Hematopoietic multipotent progenitor cell treated with erythropoietin and hydrocortisone succinate and interleukin-3 and kit ligand, for 17 days (in vitro differentiated cells): ENCODE measurements around the gene ALPI.

Experiments used
- DNase-seq: peaks from one replicate; pipeline ENCODE4 v3.0.0-alpha.2; 2015; ENCODE audit warnings: low spot score

Gene ALPI

DNA sequence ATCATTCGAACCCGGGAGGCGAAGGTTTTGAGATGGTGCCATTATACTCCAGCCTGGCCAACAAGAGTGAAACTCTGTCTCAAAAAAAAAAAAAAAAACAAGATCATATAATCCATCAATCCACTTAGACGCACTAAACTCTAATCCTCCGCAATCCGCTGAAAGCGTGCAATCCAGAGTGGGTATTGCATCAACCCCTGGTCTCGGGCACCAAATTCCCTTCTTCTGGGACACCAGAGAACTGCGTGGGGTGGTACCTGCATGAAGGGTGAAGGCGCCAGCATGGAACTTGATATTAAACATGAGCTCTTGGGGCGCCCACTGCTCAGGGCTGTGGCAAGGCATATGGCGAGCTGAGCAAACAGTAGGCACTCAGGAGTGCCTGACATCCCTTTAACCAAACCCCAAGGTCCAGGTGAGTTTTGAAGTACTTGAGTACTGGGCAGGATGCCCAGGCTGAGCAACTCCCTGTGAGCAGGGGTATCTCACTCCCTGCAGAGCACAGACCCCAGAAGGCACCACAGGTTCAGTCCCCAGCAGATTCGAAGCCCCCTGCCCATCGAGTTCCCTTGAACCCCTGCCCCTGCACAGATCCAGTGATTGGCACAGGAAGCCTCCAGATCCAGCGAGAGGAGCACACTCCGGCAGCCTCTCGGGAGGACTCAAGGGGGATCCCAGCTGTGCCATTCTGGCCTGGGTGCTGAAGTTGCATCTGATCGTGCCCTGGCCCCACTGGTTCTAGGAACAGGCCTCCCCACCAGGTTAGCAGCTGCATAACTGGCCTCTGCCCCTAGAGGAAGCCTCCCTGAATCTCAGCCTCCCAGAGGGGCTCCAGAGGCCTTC is 8.0 kb downstream of the ALPI start:
- DNase-seq: no peak

DNA sequence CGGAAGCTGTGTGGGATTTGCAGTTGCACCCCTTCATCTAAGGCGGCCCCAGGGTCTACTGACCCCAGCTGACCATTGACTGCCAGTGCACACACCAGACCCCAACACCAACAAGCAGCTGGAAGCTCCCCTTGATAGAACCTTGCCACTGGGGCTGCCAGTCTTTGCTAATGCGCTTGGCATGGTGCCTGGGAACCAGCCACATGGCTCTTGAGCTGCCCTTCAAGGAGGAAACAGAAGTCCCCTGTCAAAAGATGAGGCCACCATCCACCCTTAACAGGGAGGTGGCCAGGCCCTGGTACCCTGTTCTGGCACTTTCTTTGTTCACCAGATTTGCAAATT is 8.6 kb downstream of the ALPI start:
- DNase-seq: no peak

DNA sequence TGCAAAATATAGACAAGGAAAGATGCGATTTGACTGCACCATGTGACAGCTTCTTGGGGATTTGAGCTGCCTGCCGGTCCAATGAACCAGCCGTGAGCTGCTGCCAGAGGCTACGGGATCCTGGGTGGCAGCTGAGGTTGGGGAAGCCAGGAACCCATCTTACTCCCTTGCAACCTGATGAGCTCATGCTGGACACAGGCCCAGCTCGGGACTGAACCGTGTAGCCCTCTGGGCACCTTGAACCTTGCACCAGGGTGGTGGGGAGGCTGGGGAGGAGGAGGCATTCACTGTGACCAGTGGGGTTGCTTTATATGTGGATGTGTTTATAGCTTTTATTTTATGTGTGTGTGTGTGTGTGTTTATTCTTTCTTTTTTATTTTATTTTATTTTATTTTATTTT is 9.1 kb downstream of the ALPI start:
- no peak for DNase-seq

DNA sequence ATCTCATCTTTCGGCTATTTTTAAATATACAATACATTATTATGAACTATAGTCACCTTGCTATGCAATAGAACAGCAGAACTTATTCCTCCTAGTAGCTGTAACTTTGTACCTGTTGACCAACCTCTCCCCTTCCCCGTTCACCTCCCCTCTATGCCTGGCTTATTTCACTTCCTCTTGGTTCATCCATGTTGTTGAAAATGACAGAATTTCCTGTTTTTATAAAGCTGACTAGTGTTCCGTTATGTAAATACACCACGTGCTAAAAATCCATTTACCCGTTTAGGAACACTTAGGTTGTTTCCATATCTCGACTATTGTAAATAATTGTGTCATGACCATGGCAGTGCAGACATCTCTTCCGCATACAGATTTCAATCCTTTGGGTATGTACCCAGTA is 10.3 kb downstream of the ALPI start:
- no peak for DNase-seq

DNA sequence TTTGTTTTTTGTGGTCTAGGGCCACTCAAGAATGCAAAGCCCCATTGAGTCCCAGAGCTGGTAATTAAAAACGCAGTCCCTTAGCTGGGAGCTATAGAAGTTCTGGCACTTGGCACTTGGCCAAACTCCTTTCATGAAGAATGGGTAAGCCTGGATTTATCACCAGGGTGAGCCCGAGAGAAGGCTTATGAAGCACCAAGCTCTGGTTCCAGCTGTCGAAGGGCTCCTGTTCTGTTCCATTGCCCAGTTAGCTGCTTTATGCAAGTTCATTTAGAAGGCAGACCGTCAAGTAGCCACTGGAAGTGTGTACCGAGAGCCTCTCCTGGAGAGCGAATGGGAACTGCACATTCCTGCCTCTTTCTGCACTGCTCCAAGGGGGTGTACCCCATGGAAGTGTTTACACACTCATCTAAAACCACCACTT is 17.5 kb downstream of the ALPI start:
- DNase-seq: peak; percentile 7

DNA sequence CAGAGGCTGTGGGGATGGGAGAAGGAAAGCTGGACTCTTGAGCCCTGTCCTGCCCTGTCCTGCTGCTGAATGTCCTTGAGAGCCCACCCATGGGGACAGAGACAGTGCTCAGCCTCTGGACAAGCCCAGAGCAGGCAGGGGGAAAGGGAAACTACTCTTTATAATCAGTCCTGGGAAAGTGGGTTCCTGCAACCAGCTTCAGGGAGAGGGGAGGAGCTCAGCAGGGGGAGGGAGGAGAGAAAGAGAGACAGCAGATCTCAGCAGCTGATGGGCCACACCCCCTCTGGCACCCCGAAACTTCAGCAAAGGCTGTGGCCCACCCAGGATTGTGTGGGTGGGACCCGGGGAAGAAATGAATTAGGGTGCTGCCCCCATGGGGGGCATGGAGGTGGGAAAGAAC is 20.1 kb downstream of the ALPI start:
- no peak for DNase-seq

DNA sequence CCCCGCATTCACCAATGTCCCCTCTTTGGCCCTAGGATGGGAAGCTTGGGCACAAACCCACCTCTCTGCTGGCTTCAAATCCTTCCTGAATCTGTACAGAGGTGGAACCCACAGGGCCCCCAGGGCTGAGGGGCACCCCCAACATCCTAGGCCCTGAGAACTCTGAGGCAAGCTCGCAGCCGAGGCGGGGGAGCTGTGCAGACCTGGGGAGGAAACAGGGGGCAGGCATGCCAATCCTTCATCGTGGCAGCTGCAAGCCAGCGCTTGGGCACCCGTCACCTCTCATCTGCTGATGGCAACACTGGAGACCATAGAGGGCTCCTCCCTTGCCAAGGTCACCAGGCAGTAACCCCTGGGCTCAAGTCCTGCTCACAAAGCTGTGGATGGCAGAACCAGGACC is 20.8 kb downstream of the ALPI start:
- no peak for DNase-seq

DNA sequence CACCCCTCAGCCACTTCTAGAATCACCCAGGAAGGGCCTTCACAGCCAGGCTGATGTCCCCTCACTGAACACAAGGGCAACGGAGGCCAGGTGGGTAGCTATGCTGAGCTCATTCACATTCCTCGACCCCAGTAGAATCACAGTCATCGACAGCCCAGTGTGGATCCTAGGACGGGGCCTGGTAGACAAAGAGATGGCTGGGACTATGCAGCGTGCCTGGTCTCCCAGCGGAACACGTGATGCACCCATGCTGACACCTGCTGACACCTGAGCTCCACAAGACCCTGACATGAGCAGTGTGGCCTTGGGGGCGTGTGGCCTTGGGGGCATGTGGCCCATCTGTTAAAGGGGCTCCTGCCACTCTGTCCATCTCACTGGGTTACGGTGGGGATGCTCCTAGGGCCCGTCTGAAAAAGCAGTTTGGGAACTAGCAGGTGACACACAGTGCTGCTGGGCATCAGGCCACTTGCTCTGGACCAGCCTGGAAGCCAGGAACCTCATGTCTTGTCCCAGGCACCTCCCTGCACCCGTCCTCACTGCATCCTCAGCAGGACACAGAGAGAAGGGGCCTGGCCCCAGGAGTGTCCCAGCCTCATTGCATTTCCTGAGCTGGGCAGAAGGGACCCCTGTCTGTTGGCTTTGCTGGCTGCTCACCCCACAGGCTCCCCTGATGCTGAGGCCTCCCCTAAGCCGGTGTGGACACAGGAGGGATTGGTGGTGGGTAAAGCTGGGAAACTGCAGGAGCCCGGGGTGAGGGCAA is 22.0 kb downstream of the ALPI start:
- no peak for DNase-seq

DNA sequence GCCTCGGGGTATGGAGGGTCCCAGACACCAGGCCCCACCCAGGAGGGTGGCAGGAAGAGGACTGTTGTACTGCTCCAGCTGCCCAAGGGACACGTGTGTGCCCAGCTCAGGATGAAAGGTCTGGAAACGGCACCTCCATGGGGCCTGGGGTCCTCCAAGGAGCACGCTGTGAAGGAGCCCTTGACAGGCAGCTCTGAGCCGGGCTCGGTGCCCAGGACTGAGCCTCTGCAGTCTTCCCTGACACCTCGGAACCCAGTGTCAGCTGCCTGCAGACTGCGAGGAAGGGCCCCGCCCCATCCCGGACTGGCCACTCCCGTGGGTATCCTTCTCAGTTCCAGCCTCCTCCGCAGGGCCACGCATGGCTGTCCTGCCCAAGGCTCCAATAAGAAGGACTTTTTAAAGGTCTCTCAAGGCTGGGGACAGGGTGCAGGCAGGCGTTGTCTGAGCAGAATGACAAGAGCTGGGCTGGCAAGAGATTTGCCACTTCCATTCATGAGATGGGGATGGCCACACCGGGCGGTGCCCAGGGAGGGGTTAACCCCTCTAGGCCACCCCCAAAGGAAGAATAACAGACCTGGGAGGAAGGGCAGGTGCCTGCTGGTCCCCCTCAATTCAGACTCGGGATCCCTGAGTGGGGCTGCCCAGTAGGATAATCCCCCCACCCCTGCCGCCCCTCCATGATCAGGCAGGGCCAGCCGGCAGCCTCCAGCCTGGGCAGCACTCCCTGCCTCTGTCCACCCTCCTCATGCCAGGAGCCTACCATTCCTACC is 22.8 kb downstream of the ALPI start:
- no peak for DNase-seq

DNA sequence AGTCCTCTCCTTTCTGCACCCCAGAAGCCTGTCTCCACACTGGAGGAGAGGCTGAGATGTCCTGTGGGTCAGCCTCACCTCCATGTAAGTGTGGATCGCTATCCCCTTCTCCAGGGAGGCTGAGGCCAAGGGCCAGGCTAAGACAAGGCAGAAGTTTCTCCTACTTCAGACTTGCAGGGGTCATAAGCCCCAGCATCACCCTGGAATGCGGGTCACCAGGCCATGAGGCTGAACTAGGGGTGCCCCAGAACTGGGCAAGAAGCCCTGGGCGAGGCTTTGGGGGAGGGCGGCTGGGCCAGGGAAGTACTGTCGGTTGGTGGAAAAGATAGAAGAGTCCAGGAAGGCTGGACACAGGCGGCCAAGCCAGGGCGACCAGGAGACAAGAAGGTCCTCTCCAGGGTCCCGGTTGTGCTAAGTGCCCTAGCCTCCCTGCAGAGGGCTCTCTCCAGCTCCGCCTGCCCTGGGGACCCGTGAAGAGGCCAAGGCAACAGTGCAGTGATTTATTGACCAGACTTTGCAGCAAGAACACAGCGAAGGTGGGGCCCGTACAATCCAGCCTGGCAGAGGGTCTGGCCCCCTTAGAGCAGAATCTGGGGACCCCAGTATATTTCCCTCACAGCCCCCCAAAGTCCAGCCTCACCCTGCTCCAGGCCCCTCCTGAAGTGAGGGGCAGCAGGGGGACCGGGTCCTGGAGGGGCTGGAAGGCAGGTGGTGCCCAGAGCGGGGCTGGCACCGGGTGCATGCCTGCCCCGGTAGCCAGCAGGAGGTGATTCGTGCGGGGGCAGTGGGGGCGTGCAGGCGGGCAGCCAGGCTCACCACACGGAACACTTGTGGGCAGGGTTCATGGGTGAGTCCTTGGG is 23.6 kb downstream of the ALPI start:
- DNase-seq: no peak

DNA sequence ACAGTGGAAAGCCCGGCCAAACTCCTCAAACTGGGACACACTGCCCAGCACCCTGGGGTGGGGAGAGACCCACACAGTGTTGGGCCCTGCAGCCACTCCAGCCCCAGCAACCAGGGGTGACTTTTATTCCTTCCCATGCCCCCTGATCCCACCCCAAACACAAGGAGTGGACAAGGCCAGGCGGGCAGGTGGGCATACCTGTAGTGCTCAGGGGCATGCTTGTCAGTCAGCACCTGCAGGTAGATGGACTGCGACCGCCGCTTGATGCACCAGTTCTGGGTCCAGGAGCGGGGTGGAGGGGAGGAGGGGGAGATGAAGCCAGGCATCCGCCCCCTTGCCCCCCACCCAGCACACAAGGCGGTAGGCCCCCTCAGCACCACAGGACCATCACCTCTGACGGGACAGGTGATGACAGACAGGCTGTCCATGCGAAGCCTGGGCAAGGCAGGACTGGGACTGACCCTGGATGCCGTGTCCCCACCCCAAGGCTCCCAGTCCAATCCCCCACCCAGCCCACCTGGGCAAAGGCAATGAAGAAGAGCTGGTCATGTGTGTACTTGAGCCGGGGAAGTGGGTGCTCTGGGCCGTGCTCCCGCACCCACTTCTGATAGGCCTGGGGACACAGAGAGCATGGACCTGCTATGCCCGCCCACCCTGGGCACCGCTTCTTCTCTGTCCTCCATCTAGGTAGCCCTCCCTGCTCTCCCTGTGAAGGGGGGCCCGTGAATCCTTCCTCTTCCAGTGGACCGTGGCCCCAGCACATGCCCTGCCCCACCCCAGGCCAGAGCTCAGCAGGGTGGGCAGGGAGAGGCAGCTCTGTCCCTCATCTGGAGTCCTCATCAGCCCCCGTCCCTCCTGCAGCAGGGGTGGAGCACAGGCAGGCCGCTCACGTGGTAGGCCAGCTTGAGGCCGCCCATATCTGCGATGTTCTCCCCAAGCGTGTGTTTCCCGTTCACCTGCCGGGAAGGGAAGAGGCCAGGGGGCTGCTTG is 24.5 kb downstream of the ALPI start:
- DNase-seq: no peak

DNA sequence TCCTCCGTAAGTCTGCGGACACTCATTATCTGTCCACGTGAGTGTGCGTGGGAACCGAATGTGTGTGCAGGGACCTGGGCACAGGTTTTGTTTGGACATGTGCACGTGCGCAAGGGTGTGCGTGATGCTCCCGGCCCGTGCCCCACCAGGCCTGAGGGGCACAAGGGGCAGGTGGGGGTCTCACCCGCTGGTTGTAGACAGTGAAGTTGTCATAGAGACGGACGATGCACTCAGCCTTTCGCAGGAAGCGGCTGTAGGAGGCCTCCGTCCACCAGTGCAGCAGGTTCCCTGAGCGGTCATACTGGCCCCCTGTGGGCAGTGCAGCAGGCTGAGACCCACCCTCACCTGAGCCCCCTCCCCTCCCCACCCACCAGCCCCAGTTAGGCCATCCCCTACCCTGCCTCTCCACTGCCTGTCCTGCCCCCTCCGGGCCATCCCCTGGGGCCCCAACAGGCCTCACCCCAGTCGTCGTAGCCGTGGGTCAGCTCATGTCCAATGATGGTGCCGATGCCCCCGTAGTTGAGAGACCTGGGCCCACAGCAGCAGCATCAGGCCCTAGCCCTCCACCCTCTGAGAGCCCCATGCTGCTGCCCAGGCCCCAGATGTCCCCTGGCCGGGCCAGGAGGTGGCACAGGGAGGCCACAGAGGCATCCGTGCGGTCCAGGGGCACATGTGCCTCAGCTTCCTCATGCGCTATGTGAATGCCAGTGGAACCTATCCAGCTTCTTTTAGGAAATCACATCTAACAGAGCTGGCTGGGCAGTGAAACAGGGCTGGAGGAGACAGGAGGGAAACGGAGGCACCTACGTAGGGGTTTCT is 25.6 kb downstream of the ALPI start:
- no peak for DNase-seq

DNA sequence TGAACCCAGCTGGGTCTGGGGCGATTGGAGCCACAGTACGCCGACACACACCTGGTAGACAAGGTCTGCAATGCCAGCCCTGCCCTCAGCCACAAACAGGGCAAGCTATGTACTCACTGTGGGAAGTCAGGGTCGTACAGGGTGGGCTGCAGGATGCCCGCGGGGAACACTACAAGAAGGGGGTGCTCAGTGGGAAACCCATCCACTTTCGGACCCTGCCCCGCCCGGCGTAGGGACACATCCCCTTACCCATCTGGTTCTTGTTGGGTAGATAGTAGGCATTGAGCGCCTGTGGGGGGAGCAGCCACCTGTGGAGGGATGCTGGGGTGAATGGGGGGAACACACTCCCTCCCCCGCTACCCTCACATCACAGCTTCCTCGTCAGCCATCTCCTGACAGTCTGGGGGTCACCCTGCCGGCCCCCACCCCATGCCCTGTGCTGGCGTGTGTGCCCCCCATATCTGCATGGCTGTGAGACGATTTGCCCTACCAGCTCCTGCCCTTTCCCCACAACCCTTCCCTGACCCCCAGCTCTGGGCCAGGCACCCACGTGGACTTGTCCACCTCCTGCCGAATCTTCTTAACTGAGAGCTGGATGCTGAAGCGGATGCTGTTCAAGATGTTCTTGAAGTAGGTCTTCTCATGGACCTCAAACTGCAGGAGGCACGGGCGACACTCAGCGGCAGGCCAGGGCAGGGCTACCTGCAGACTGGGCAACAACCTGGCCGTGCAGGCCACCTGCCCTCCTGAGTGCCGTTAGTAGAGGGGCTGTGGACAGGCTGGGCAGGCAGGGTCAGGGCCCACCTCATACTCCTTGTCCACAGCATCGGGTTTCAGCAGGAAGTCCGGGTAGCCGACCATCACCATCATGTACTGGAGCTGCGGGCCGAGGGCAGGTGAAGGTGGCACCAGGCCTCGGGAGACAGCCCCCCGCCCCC is 26.6 kb downstream of the ALPI start:
- no peak for DNase-seq

DNA sequence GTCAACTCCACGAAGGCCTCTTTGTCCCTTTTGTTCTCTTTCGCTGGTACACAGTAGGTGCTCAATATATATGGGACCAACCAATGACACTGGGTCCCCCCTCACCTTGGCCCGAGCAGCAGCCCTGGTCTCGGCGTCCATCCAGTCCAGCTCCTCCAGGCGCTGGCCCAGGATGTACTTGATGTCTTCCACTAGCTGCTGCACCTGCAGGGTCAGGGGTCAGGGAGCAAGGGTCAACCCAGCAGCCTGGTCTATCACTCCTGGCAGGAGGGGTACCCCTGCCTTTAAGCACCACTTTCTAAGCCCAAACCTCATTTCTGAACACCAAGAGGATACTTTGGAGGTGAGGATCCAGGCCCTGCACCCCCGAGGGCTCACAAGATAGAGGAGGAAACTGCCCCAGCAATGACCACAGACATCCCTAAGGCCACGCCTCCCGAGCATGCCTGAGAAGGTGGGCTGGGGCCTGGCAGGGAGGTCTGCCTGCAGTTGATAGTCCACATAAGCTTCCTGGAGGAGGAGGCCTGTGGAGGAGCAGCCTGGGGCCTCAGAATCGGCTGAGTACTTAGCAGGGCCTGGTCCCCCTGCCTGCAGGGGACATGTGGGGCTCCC is 27.5 kb downstream of the ALPI start:
- DNase-seq: no peak

DNA sequence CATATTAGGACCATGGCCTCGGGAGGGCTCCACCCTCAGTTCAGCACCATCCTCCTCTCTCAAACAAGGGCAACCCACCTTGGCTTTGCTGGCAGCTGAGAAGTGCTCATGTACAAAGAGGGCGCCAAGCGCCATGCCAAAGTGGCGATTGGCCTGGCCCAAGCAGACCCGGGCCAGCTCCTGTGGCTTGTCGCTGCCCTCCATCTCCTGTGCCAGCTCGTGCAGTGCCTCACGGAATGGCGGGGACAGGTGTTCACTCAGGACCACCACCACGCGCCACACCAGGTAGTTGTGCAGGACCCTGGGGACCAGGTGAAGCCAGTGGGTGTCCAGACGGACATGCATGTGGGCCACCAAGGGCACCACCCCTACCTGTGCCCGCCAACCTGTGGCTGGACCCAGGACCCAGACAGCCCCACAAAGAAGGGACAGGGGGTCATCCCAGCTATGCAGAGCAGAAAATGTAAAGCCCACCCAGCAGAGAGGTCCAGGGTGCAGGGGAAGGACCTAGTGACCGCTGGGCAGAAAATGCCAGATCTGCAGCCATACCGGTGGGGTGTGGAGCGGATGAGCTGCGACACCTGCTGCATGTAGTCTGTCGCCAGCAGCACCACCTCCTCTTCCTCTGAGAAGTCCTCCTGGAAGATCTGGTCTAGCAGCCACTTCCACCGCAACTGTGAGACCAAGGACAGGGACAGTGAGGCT is 28.1 kb downstream of the ALPI start:
- no peak for DNase-seq

DNA sequence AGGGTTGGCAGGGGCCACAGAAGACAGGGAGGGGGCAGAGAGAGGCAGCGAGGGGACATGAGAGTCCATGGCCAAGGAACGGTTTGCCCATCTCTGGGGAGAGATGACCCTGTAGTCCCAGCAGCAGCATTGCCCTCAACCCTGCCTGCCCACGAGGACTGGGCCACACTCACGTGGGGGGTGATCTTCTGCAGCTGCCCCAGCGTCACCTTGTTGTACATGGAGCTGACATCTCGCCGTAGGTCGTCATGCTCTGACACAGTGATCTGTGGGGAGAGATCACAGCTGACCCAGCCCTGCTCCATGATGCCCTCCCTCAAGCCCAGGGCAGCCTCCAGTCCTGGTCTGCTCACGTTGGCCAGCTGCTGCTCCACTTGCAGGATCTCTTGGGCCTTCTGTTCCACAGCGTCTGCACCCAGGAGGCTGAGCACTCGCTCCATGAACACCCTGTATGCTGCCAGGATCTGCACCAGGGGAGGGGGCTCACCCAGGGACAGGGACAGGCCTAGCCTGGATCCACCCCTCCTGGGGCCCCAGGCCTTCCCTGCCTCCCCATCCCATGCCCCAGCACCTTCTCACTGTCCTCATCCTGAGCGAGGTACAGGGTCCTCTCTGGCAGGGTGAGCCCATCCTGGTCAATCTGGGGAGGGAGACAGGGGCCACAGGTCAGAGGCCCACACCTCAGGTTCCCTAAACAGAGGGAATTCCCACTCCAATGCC is 28.8 kb downstream of the ALPI start:
- DNase-seq: no peak

DNA sequence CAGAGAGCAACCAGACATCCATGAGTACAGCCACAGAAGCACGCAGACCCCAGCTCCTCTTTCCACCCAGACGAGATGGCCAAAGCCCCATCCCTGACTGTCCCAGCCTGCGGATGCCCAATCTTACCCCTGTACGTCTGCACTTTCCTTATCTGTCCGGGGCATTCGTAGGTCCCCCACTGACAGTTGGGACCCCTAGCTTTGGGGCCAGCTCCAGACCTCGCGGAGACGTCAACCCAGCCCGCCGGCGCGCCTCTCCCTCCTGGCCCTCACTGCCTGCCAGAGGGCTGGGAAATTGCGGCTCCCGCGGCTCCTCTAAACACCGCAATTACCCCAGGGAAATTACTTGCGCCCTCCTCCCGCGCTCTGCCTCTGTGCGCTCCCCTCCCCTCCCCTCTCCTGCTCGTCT is 29.4 kb downstream of the ALPI start:
- no peak for DNase-seq
